ENCODE measurements around the gene NDRG3. TPM values are rescaled to one million over a fixed set of nuclear protein-coding genes. Genes with fewer than 3 reads are reported as not detected.

Gene NDRG3
- total RNA-seq, 1 experiment from 2014 or later: 30.1 TPM

DNA sequence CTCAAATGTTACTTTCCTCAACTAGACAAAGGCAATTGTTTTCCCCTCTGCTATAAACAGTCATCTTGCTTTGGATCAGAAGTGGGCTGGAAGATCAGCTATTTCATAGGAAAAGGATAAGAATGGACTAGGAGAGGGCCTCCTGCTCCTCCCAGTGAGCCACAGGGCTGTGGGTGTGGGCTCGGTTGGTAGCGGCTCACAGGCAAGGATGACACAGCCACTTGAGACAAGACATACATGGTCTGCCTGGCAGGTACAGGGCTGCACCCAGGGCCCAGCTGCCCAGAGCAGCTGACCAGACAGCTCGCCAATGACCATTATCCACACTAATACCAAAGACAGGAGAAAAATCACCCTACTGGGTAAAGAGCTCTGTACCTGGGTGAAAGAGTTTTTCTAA is 90.9 kb downstream of the NDRG3 start:
- Histone ChIP-seq H3F3A (ENCODE audit: low read length, unreplicated experiment) (no peaks in the 10 kb centered on the region), H2AFZ (ENCODE audit: low read length) (no peak overlapping the region), H3K27me3 (ENCODE audit: low read length) (no peaks in the 10 kb centered on the region), H3K9me2 (replicated peaks; ENCODE audit: low read length) (no peaks in the 10 kb centered on the region), H4K20me1 (ENCODE audit: low read length) (no peaks in the 10 kb centered on the region), H3K9ac (ENCODE audit: low read length) (no peak overlapping the region), H3K36me3 (ENCODE audit: low read depth, low read length) (peaks cover 8% of the 10 kb centered on the region), H3K4me2 (ENCODE audit: low read length) (no peak overlapping the region), H3K79me2 (ENCODE audit: low read length) (no peaks in the 10 kb centered on the region), H3K9me3 (ENCODE audit: low read length) (no peaks in the 10 kb centered on the region), H3K27ac (ENCODE audit: low read length) (no peak overlapping the region), H3K4me1 (ENCODE audit: insufficient read depth, low read length) (no peaks in the 10 kb centered on the region), H3K4me3 (ENCODE audit: low read length) (no peak overlapping the region)
- intact Hi-C loops (cut with micrococcal nuclease): no loop called here
- BruUV-seq (replicated peaks): no TSS peak
- POLR2A ChIA-PET (ENCODE audit: unreplicated experiment): interaction anchor here (0.5 kb wide), 1 partner anchor 57 kb away, joined by 3 read pairs; no protein-coding TSS in a partner anchor
- ATAC-seq: no peak
- TF ChIP-seq EZH2 (IDR thresholded peaks at IDR 0.05; ENCODE audit: low read length, unreplicated experiment): no peak
- DNase-seq: no peak
- CTCF ChIA-PET: no interaction called here

DNA sequence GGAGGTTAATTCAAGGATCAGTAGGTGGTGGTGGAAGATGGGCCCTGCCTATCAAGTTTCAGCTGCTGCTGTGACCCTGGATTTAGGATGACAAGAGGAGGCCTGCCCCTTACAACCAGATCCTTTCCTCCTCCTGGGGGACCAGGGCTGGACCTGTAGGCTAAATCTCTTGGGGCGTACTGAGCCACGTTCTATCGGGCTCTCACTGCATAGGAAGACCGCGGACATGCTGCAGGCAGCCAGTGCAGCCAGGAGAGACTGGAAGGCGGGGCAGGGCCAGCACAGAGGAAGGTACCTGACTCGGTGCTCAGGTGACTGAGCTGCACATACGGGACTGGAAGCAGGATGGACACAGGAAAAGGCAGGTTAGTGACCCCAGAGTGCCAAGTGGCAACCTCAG is 91.4 kb downstream of the NDRG3 start:
- no peak overlapping the region for H2AFZ ChIP-seq (ENCODE audit: low read length)
- no peaks in the 10 kb centered on the region for H3F3A ChIP-seq (ENCODE audit: low read length, unreplicated experiment)
- H3K4me1 ChIP-seq (ENCODE audit: insufficient read depth, low read length): no peaks in the 10 kb centered on the region
- intact Hi-C loops (cut with micrococcal nuclease): no loop called here
- ATAC-seq (no peak), DNase-seq (no peak)
- no peak for TF ChIP-seq EZH2phosphoT487 (IDR thresholded peaks at IDR 0.05; ENCODE audit: borderline replicate concordance, low read length)
- TF ChIP-seq CTCF (conservative IDR thresholded peaks at IDR 0.05; ENCODE audit: low read depth, low read length): no peak
- no peak for TF ChIP-seq EZH2 (IDR thresholded peaks at IDR 0.05; ENCODE audit: low read length, unreplicated experiment)
- H3K4me2 ChIP-seq (ENCODE audit: low read length): no peak overlapping the region
- no peaks in the 10 kb centered on the region for H3K9me3 ChIP-seq (ENCODE audit: low read length)
- CTCF ChIA-PET: no interaction called here
- H3K9ac ChIP-seq (ENCODE audit: low read length): no peak overlapping the region
- H3K36me3 ChIP-seq (ENCODE audit: low read depth, low read length): peaks cover 8% of the 10 kb centered on the region
- no TSS peak for BruUV-seq (replicated peaks)
- no peak overlapping the region for H3K4me3 ChIP-seq (ENCODE audit: low read length)
- no peaks in the 10 kb centered on the region for H3K79me2 ChIP-seq (ENCODE audit: low read length)
- H3K9me2 ChIP-seq (replicated peaks; ENCODE audit: low read length): no peaks in the 10 kb centered on the region
- no peaks in the 10 kb centered on the region for H4K20me1 ChIP-seq (ENCODE audit: low read length)
- no peak overlapping the region for H3K27ac ChIP-seq (ENCODE audit: low read length)
- POLR2A ChIA-PET (ENCODE audit: unreplicated experiment): interaction anchor here (0.5 kb wide), 1 partner anchor 56 kb away, joined by 3 read pairs; no protein-coding TSS in a partner anchor
- H3K27me3 ChIP-seq (ENCODE audit: low read length): no peaks in the 10 kb centered on the region

DNA sequence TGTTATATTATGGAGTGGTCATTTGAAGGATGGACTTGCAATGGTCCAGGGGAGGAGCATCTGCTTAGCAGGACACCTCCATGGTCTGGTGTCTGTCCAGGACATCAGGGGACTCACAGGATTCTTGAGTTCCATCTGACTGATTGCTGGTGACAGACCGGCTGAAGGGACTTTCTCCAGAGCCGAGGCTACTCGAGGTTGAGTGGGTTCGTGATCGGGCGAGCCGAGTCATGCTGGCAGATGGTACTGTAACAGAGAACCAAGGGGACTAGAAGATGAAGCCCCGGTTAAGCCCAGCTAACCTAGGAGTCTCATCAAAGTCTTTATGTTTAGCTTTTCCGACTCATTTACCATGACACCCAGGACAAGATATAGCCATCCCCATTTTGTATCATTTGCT is 92.4 kb downstream of the NDRG3 start:
- H3K36me3 ChIP-seq (ENCODE audit: low read depth, low read length): peaks cover 8% of the 10 kb centered on the region
- CTCF ChIA-PET: no interaction called here
- H3K4me1 ChIP-seq (ENCODE audit: insufficient read depth, low read length): no peaks in the 10 kb centered on the region
- no peak overlapping the region for H3K4me3 ChIP-seq (ENCODE audit: low read length)
- H3K9me3 ChIP-seq (ENCODE audit: low read length): no peaks in the 10 kb centered on the region
- no peaks in the 10 kb centered on the region for H3K27me3 ChIP-seq (ENCODE audit: low read length)
- intact Hi-C loops (cut with micrococcal nuclease): no loop called here
- no peak overlapping the region for H3K9ac ChIP-seq (ENCODE audit: low read length)
- TF ChIP-seq EZH2phosphoT487 (IDR thresholded peaks at IDR 0.05; ENCODE audit: borderline replicate concordance, low read length) (no peak), EZH2 (IDR thresholded peaks at IDR 0.05; ENCODE audit: low read length, unreplicated experiment) (no peak), CTCF (conservative IDR thresholded peaks at IDR 0.05; ENCODE audit: low read depth, low read length) (no peak)
- no peaks in the 10 kb centered on the region for H4K20me1 ChIP-seq (ENCODE audit: low read length)
- DNase-seq: no peak
- H3K4me2 ChIP-seq (ENCODE audit: low read length): no peak overlapping the region
- ATAC-seq: no peak
- POLR2A ChIA-PET (ENCODE audit: unreplicated experiment): no interaction called here
- no peak overlapping the region for H2AFZ ChIP-seq (ENCODE audit: low read length)
- no peaks in the 10 kb centered on the region for H3K9me2 ChIP-seq (replicated peaks; ENCODE audit: low read length)
- H3F3A ChIP-seq (ENCODE audit: low read length, unreplicated experiment): no peaks in the 10 kb centered on the region
- BruUV-seq (replicated peaks): no TSS peak
- no peaks in the 10 kb centered on the region for H3K79me2 ChIP-seq (ENCODE audit: low read length)
- no peak overlapping the region for H3K27ac ChIP-seq (ENCODE audit: low read length)

Measured in PC-3 (cell line).